GM23338 (cell line): Measurements from ENCODE around the gene ELAPOR1.

Experiments used
- CREB1 ChIP-seq: fragments of 250-450 bp; sonication (Bioruptor Pico); IDR thresholded peaks from 2 replicates; pipeline ENCODE4 v1.5.0; 2020; ENCODE audit warnings: low read depth, mild to moderate bottlenecking, moderate library complexity
- EZH2 ChIP-seq: fragments of 200-600 bp; sonication (generic); IDR thresholded peaks from one replicate; pipeline ENCODE4 v1.8.0; 2017; ENCODE audit warnings: antibody characterized with exemption, mild to moderate bottlenecking, low read depth; ENCODE audit not compliant: unreplicated experiment
- EZH2phosphoT487 ChIP-seq: fragments of 200-600 bp; sonication (generic); IDR thresholded peaks from one replicate; pipeline ENCODE4 v1.8.1; 2018; ENCODE audit warnings: antibody characterized with exemption; ENCODE audit not compliant: unreplicated experiment
- JUNB ChIP-seq: IDR thresholded peaks from one replicate; pipeline ENCODE4 v1.6.1; 2016; ENCODE audit warnings: antibody characterized with exemption; ENCODE audit not compliant: unreplicated experiment
- NANOG ChIP-seq: IDR thresholded peaks from 2 replicates; pipeline ENCODE4 v1.6.1; 2016; ENCODE audit warnings: antibody characterized with exemption, borderline replicate concordance
- POLR2AphosphoS5 ChIP-seq: IDR thresholded peaks from 2 replicates; pipeline ENCODE4 v1.6.1; 2016; ENCODE audit warnings: antibody characterized with exemption, low read depth
- ZNF114 ChIP-seq: fragments of 250-450 bp; sonication (Bioruptor Pico); IDR thresholded peaks from 2 replicates; pipeline ENCODE4 v1.5.0; 2020; ENCODE audit warnings: mild to moderate bottlenecking, moderate library complexity
- ZNF331 ChIP-seq: fragments of 250-450 bp; sonication (Bioruptor Pico); IDR thresholded peaks from 2 replicates; pipeline ENCODE4 v1.5.0; 2020; ENCODE audit warnings: low read depth, mild to moderate bottlenecking, moderate library complexity
- TF ChIP-seq, protein P1 (sequence below), 2 experiments: fragments of 200-600 bp in 1 of 2; sonication (generic) in 1 of 2; conservative IDR thresholded peaks; 2 replicates each; pipeline versions ENCODE4 v1.5.1 to v1.6.1; 2016 to 2017; ENCODE audit warnings: antibody characterized with exemption in 2 of 2, low read depth in 2 of 2, mild to moderate bottlenecking in 2 of 2, moderate library complexity in 1 of 2
- TF ChIP-seq, protein P2 (sequence below): IDR thresholded peaks from one replicate; pipeline ENCODE4 v1.6.1; 2018; ENCODE audit warnings: antibody characterized with exemption; ENCODE audit not compliant: unreplicated experiment
- TF ChIP-seq, protein P3 (sequence below): IDR thresholded peaks from 2 replicates; pipeline ENCODE4 v1.6.1; 2016; ENCODE audit warnings: antibody characterized with exemption

DNA sequence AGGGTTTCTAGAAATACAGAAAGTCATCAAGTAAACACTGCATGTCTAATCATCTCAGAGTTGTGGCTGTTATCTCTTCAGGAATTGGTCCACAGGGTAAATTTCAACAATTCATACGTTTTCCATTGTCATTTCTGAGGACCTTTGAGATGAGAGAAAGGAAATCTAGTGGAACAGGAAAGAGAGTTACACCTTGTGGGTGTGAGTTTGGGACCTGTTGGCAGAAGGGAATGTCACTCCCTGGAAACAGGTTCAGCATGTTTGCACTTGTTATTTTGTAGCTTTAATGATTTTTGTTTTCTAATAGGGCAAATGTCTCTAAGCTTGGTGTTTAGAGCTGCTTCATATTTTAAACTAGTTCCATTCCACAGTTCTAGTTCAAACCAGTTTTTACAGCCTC is 17.8 kb upstream of the ELAPOR1 start:
- TF ChIP-seq, protein P1, sequence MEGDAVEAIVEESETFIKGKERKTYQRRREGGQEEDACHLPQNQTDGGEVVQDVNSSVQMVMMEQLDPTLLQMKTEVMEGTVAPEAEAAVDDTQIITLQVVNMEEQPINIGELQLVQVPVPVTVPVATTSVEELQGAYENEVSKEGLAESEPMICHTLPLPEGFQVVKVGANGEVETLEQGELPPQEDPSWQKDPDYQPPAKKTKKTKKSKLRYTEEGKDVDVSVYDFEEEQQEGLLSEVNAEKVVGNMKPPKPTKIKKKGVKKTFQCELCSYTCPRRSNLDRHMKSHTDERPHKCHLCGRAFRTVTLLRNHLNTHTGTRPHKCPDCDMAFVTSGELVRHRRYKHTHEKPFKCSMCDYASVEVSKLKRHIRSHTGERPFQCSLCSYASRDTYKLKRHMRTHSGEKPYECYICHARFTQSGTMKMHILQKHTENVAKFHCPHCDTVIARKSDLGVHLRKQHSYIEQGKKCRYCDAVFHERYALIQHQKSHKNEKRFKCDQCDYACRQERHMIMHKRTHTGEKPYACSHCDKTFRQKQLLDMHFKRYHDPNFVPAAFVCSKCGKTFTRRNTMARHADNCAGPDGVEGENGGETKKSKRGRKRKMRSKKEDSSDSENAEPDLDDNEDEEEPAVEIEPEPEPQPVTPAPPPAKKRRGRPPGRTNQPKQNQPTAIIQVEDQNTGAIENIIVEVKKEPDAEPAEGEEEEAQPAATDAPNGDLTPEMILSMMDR (conservative IDR thresholded peaks at IDR 0.05; ENCODE audit: low read depth in 2 of 2): no peak
- TF ChIP-seq CREB1 (no peak), JUNB (no peak), POLR2AphosphoS5 (no peak), EZH2 (no peak), NANOG (no peak), EZH2phosphoT487 (no peak), ZNF331 (CRISPR knock-in tag) (no peak), ZNF114 (no peak)
- TF ChIP-seq, protein P2, sequence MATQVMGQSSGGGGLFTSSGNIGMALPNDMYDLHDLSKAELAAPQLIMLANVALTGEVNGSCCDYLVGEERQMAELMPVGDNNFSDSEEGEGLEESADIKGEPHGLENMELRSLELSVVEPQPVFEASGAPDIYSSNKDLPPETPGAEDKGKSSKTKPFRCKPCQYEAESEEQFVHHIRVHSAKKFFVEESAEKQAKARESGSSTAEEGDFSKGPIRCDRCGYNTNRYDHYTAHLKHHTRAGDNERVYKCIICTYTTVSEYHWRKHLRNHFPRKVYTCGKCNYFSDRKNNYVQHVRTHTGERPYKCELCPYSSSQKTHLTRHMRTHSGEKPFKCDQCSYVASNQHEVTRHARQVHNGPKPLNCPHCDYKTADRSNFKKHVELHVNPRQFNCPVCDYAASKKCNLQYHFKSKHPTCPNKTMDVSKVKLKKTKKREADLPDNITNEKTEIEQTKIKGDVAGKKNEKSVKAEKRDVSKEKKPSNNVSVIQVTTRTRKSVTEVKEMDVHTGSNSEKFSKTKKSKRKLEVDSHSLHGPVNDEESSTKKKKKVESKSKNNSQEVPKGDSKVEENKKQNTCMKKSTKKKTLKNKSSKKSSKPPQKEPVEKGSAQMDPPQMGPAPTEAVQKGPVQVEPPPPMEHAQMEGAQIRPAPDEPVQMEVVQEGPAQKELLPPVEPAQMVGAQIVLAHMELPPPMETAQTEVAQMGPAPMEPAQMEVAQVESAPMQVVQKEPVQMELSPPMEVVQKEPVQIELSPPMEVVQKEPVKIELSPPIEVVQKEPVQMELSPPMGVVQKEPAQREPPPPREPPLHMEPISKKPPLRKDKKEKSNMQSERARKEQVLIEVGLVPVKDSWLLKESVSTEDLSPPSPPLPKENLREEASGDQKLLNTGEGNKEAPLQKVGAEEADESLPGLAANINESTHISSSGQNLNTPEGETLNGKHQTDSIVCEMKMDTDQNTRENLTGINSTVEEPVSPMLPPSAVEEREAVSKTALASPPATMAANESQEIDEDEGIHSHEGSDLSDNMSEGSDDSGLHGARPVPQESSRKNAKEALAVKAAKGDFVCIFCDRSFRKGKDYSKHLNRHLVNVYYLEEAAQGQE: no peak
- TF ChIP-seq, protein P3, sequence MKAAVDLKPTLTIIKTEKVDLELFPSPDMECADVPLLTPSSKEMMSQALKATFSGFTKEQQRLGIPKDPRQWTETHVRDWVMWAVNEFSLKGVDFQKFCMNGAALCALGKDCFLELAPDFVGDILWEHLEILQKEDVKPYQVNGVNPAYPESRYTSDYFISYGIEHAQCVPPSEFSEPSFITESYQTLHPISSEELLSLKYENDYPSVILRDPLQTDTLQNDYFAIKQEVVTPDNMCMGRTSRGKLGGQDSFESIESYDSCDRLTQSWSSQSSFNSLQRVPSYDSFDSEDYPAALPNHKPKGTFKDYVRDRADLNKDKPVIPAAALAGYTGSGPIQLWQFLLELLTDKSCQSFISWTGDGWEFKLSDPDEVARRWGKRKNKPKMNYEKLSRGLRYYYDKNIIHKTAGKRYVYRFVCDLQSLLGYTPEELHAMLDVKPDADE: no peak
